GM12878 (cell line): ENCODE results near the gene OCRL. TPM values are rescaled to one million over a fixed set of nuclear protein-coding genes. Genes with fewer than 3 reads are reported as not detected.

ENCODE experiments used
- CBX5 ChIP-seq: sonication (generic); IDR thresholded peaks from 2 replicates; pipeline ENCODE4 v1.6.1; 2016; ENCODE audit warnings: low read depth, moderate library complexity, mild to moderate bottlenecking, inconsistent platforms
- KAT2A ChIP-seq: conservative IDR thresholded peaks from 2 replicates; pipeline ENCODE4 v1.6.1; 2011; ENCODE audit warnings: low read depth, low read length; ENCODE audit not compliant: control insufficient read depth
- NFXL1 ChIP-seq: fragments of 450-650 bp; IDR thresholded peaks from 2 replicates; pipeline ENCODE4 v1.6.1; 2017; ENCODE audit warnings: antibody characterized with exemption, mild to moderate bottlenecking, borderline replicate concordance
- SKIL ChIP-seq: fragments of 450-650 bp; IDR thresholded peaks from 2 replicates; pipeline ENCODE4 v1.6.1; 2017; ENCODE audit warnings: mild to moderate bottlenecking, low read depth, inconsistent platforms; ENCODE audit not compliant: poor library complexity, severe bottlenecking
- polyA plus RNA-seq, 11 experiments: library from polyadenylated mRNA; depleted of rRNA in 4 of 11; unstranded in 6 of 11; stranded (reverse) in 5 of 11; fragments of >200 nt; fragmentation: Nextera tagmentation in 4 of 11; fragmentation: Illumina TruSeq in 1 of 11; extraction: Ambion mirVana in 4 of 11; extraction: Trizol in 1 of 11; gene quantifications; 1 replicate in 1 of 11; 2 replicates in 10 of 11; pipeline versions ENCODE4 v1.2.1 to v1.2.3, GENCODE V29; 2011 to 2016; ENCODE audit warnings: inconsistent platforms in 2 of 11, missing spikeins in 2 of 11, low read depth in 1 of 11
- small RNA-seq: library from RNA; depleted of rRNA; stranded (forward); fragments of <200 nt; gene quantifications from one replicate; pipeline ENCODE3, GENCODE V24; 2014
- total RNA-seq, 4 experiments: library from RNA; depleted of rRNA in 3 of 4; stranded (reverse); fragments of >200 nt in 3 of 4; fragmentation: Illumina TruSeq in 1 of 4; extraction: Trizol in 1 of 4; gene quantifications; 2 replicates each; pipeline versions ENCODE4 v1.2.1 to v1.2.3, GENCODE V29; 2013 to 2021

OCRL gene
- total and polyA plus RNA-seq, 10 of the 15 experiments (the other 5 are each of a cell fraction or from before 2014, with no cell fraction given), result 0.53 to 4.4 (median 2.3) TPM

DNA sequence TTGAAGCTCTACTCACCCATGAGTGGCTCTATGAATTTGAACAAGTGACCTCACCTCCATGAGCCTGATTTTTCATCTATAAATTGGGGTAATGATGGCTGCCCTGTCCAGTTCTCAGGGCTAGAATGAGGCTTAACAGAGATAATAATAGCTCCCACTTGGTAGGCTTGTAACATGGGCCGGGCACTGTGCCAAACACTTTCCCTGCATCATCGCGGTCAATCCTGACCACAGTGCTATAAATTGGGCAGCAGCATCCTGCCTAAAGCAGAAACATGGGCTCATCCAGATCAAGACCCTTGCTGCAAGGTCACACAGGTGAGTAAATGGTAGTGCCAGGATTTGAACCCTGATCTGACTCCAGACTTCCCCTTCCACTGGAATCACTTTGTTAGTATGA lies 101.9 kb downstream of the OCRL start (continued):
- TF ChIP-seq CBX5 (no peak), KAT2A (no peak), NFXL1 (no peak), SKIL (no peak)

Small RNAs within 50 kb of the gene (small RNA-seq; reads per million reads assigned to genes)
- gene RF01169, result not detected

Other genes starting within 250 kb of the OCRL start
- not detected in 2 replicates for gene SMARCA1, start 16.8 kb upstream of the OCRL start, total RNA-seq (2014; rRNA removed)
- gene SMARCA1, start 16.8 kb upstream of the OCRL start, total RNA-seq (2014; rRNA removed; fragmentation: Illumina TruSeq; extraction: Trizol), result 0.04 TPM in 1 of 2 replicates, not detected in the other
- gene SMARCA1, start 16.8 kb upstream of the OCRL start, total RNA-seq (2021), result 0.31 and 0.40 TPM in 2 replicates
- 0.22 and 0.43 TPM in 2 replicates for gene SMARCA1, start 16.8 kb upstream of the OCRL start, polyA plus RNA-seq (2011; rRNA removed)
- 0.03 TPM in 1 of 2 replicates, not detected in the other for gene SMARCA1, start 16.8 kb upstream of the OCRL start, polyA plus RNA-seq (2014; fragmentation: Illumina TruSeq; extraction: Trizol)
- under 1 TPM in 1 of 2 experiments, not detected in 1; 0.02 TPM for gene SMARCA1, start 16.8 kb upstream of the OCRL start, polyA plus RNA-seq (2014; fragmentation: Nextera tagmentation; extraction: Ambion mirVana)
- gene SMARCA1, start 16.8 kb upstream of the OCRL start, polyA plus RNA-seq (2014; rRNA removed), result not detected in 2 replicates
- gene SMARCA1, start 16.8 kb upstream of the OCRL start, polyA plus RNA-seq (2016; fragmentation: Nextera tagmentation; extraction: Ambion mirVana), result under 1 TPM; 0.08 to 0.09 TPM
- not detected in 2 replicates for gene APLN, start 114.7 kb downstream of the OCRL start, total RNA-seq (2014; rRNA removed)
- gene APLN, start 114.7 kb downstream of the OCRL start, total RNA-seq (2014; rRNA removed; fragmentation: Illumina TruSeq; extraction: Trizol), result not detected in 2 replicates
- not detected in 2 replicates for gene APLN, start 114.7 kb downstream of the OCRL start, total RNA-seq (2021)
- 0.31 and 0.33 TPM in 2 replicates for gene APLN, start 114.7 kb downstream of the OCRL start, polyA plus RNA-seq (2011; rRNA removed)
- gene APLN, start 114.7 kb downstream of the OCRL start, polyA plus RNA-seq (2014; fragmentation: Illumina TruSeq; extraction: Trizol), result not detected in 2 replicates
- not detected for gene APLN, start 114.7 kb downstream of the OCRL start, polyA plus RNA-seq (2014; fragmentation: Nextera tagmentation; extraction: Ambion mirVana)
- gene APLN, start 114.7 kb downstream of the OCRL start, polyA plus RNA-seq (2014; rRNA removed), result not detected in 2 replicates
- not detected for gene APLN, start 114.7 kb downstream of the OCRL start, polyA plus RNA-seq (2016; fragmentation: Nextera tagmentation; extraction: Ambion mirVana)
- gene XPNPEP2, start 198.7 kb downstream of the OCRL start, total RNA-seq (2014; rRNA removed), result 0.17 and 0.27 TPM in 2 replicates
- 0.13 and 0.14 TPM in 2 replicates for gene XPNPEP2, start 198.7 kb downstream of the OCRL start, total RNA-seq (2014; rRNA removed; fragmentation: Illumina TruSeq; extraction: Trizol)
- gene XPNPEP2, start 198.7 kb downstream of the OCRL start, total RNA-seq (2021), result 0.21 and 0.27 TPM in 2 replicates
- 0.04 TPM in 2 replicates for gene XPNPEP2, start 198.7 kb downstream of the OCRL start, polyA plus RNA-seq (2011; rRNA removed)
- 0.21 and 0.32 TPM in 2 replicates for gene XPNPEP2, start 198.7 kb downstream of the OCRL start, polyA plus RNA-seq (2014; fragmentation: Illumina TruSeq; extraction: Trizol)
- gene XPNPEP2, start 198.7 kb downstream of the OCRL start, polyA plus RNA-seq (2014; fragmentation: Nextera tagmentation; extraction: Ambion mirVana), result under 1 TPM; 0.08 to 0.26 TPM
- 0.24 and 0.37 TPM in 2 replicates for gene XPNPEP2, start 198.7 kb downstream of the OCRL start, polyA plus RNA-seq (2014; rRNA removed)
- under 1 TPM; 0.05 to 0.06 TPM for gene XPNPEP2, start 198.7 kb downstream of the OCRL start, polyA plus RNA-seq (2016; fragmentation: Nextera tagmentation; extraction: Ambion mirVana)
- gene SASH3, start 239.7 kb downstream of the OCRL start, total RNA-seq (2014; rRNA removed), result 198 and 231 TPM in 2 replicates
- 123 and 130 TPM in 2 replicates for gene SASH3, start 239.7 kb downstream of the OCRL start, total RNA-seq (2014; rRNA removed; fragmentation: Illumina TruSeq; extraction: Trizol)
- 183 and 191 TPM in 2 replicates for gene SASH3, start 239.7 kb downstream of the OCRL start, total RNA-seq (2021)
- 159 and 233 TPM in 2 replicates for gene SASH3, start 239.7 kb downstream of the OCRL start, polyA plus RNA-seq (2011; rRNA removed)
- 122 and 155 TPM in 2 replicates for gene SASH3, start 239.7 kb downstream of the OCRL start, polyA plus RNA-seq (2014; fragmentation: Illumina TruSeq; extraction: Trizol)
- 10 to 100 TPM; 23.1 to 39.1 TPM for gene SASH3, start 239.7 kb downstream of the OCRL start, polyA plus RNA-seq (2014; fragmentation: Nextera tagmentation; extraction: Ambion mirVana)
- gene SASH3, start 239.7 kb downstream of the OCRL start, polyA plus RNA-seq (2014; rRNA removed), result 192 and 204 TPM in 2 replicates
- gene SASH3, start 239.7 kb downstream of the OCRL start, polyA plus RNA-seq (2016; fragmentation: Nextera tagmentation; extraction: Ambion mirVana), result 100 to 1,000 TPM; 148 to 164 TPM